ENCODE data around the gene PTPRN2.
"Not testable (repeated sequence)": the region's sequence is repeated elsewhere in the genome, so short reads cannot be mapped to it uniquely, and the experiment has no call there.

Gene PTPRN2

GRCh38 chr7:157928171-157928794 is 659.3 kb downstream of the PTPRN2 start:
- DNase-seq: no peak

- DNase-seq: no peak
Observed at GRCh38 chr7:157927313-157927925, 660.2 kb downstream of the PTPRN2 start.

DNA sequence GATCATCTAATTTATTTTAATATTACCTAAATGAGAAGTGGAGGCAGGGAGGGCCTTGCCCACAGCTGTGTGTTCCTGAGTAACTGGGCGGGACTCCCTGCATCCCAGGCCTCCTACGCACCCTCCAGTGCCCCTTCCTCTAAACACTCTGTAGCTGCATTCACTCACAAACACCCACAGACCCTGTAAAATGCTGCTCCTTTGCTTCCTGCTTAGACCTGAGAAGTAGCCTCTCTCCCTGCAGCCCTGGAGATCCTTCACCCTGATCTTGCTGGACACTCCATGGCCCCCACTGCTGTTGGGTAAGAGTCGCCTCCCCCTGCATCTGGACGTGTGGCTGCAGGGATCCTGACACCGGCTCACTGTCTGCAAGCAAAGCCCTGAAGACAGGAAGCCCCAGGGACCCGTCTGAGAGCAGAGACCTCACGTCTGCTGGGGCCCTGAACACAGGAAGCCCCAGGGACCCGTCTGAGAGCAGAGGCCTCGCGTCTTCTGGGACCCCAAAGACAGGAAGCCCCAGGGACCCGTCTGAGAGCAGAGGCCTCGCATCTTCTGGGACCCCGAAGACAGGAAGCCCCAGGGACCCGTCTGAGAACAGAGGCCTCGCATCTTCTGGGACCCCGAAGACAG is 661.0 kb downstream of the PTPRN2 start:
- no peak for DNase-seq

- DNase-seq: no peak
Observed at GRCh38 chr7:157926107-157926506, 661.5 kb downstream of the PTPRN2 start.

- no peak for DNase-seq
Observed at GRCh38 chr7:157925383-157925875, 662.2 kb downstream of the PTPRN2 start.

- no peak for DNase-seq
Observed at GRCh38 chr7:157923903-157924630, 663.6 kb downstream of the PTPRN2 start.

DNA sequence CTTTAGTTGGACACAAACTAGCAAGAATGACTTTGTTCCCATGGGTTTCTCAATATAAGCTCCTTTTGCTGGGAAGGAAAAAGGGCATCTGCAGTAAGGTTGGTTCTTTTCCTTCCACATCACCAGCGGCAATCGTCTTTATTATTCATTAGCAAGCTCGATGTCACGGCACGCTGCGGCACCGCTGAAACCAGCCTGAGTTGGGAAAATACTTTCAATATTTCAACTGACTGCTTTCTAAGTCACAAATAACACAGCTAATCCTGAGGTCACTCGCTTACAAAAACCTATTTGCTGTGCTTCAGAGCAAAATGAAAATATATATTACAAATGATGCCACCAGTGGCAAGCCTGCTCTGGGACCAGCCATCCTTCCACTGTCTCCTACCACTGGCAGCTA is 665.0 kb downstream of the PTPRN2 start:
- no peak for DNase-seq

GRCh38 chr7:157918326-157919080 is 669.1 kb downstream of the PTPRN2 start:
- DNase-seq: no peak

DNA sequence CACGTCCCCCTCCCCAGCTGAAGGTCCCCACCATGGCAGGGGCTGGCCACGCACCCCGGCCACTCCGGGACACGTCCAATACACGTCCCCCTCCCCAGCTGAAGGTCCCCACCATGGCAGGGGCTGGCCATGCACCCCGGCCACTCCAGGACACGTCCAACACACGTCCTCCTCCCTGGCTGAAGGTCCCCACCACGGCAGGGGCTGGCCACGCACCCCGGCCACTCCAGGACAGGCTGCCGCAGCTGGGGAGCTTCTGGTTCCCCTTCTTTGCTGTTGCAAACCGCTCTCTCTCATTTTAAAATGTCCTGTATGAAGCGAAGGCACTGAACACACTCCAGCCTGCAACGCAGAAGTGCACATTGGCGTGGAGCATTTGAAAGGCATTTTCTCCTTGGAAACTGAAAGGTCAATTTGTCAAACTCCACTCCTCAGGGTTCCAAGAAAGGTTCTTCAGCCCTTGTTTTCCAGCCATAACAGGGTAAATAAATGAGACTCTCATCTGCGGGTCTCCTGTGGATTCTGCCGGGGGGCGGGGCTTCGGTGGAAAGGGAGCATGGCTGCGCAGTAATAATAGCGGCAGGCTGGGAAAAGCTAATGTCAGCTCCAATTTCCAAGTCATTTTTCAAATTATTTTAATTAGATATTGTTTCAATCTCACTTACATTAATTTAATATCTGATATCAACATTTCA is 670.5 kb downstream of the PTPRN2 start:
- no peak for DNase-seq

- DNase-seq: no peak
Observed at GRCh38 chr7:157910446-157910845, 677.2 kb downstream of the PTPRN2 start.

DNA sequence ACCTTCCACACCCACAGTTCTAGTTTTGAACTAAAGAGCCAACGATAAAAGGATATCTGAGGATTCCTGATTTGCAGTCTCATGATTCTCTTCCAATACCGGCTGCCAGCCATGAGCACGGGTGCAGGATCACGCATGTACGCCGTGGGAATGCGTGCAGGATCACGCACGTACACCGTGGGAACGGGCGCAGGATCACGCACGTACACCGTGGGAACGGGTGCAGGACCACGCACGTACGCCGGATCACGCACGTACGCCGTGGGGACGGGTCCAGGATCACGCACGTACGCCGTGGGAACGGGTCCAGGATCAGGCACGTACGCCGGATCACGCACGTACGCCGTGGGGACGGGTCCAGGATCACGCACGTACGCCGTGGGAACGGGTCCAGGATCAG is 677.6 kb downstream of the PTPRN2 start:
- DNase-seq: not testable (repeated sequence)

DNA sequence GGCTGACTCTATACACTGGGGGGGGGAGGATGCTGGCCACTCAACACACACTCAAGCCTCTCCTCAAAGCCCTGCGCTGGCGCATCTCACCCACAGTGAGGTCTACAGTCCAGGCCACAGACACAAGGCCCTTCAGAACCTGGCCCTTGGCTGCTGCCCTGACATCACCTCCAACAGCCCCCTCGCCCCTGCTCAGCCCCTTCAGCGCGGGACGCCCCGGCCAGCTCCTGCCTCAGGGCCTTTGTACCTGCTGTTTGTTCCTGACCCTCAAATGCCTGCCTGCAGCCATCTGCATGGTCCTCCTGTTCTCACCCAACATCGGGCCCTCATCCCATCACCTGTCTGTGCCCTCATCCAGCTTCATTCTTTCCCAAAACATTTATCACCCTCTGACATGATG is 678.3 kb downstream of the PTPRN2 start:
- DNase-seq: no peak

- no peak for DNase-seq
Observed at GRCh38 chr7:157908006-157908782, 679.4 kb downstream of the PTPRN2 start.

GRCh38 chr7:157907091-157907490 is 680.5 kb downstream of the PTPRN2 start:
- no peak for DNase-seq

DNA sequence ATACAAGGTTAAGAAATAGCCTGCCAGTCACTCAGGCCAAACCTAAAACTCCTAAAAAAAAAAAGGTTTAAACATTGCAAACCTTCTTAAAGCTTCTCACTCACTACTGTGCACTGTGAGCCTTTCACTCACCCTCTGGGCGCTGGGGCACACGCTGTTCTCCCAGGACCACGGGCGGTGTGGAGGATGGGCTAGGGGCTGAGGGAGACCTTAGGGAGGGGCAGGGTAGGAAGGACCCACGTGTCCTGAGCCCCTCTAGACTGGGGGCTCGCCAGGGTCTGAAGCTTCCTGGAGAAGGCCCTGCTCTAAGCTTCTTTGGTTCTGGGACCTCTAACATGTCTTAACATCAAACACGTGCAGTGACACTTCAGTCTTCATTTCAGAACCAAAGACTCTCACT is 681.0 kb downstream of the PTPRN2 start:
- DNase-seq: no peak

GRCh38 chr7:157905651-157906461 is 681.8 kb downstream of the PTPRN2 start:
- no peak for DNase-seq

DNA sequence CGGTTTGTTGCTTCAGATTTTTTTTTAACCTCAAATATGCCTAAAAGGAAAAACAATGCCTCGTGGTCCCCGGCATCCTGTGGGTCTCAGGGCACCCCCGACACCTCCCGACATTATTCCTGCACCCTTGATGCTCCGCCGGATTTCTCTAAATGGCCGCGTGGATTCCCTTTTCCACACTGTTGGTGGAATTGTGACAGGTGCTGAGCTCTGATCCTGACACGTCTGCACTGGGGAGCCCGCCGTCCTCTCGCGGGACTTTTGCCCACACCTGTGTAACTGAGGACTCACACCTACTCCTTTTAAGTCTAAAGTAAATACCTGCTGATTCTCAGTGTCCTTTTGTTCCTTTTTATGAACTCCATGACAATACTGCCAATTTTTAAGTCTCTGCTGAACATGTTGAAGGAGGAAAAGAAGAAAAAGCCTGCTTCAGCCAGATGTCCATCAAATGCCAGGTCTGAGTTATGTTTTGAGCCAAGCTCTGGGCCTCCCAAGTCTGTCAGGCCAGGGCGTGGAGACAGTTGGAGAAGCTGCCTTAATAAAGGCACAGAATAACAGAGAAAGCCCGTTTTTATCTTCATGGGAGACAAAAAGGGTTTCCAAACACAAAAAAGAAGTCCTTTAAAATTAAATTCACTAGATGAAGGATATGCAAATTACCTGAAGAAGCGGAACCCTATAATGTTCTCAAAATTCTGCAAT is 682.6 kb downstream of the PTPRN2 start:
- DNase-seq: no peak

- DNase-seq: no peak
Observed at GRCh38 chr7:157904211-157904865, 683.3 kb downstream of the PTPRN2 start.

GRCh38 chr7:157903710-157904109 is 683.9 kb downstream of the PTPRN2 start:
- no peak for DNase-seq

Measured in NCI-H1417 treated with DMSO at 0.1 percent for 48 hours (cell line).